ENCODE measurements around the gene CBFA2T2. TPM values are rescaled to one million over a fixed set of nuclear protein-coding genes. Genes with fewer than 3 reads are reported as not detected.
A peak's percentile ranks its signal among the peaks of the same experiment; 100 is the strongest.

CBFA2T2 gene
- polyA plus RNA-seq, 3 donors, result 1.7 to 9.7 (median 4.9) TPM

GRCh38 chr20:33578510-33578909, 88.6 kb downstream of the CBFA2T2 start:
- peaks cover 4% of the 10 kb centered on the region for H3K4me1 Mint-ChIP-seq
- Histone ChIP-seq H3K27me3 (ENCODE audit: control insufficient read depth in 2 of 2, insufficient read depth in 2 of 2, low read length in 2 of 2) (no peaks in the 10 kb centered on the region), H3K27ac (ENCODE audit: low read depth in 1 of 2, low read length in 2 of 2) (no peak overlapping the region), H3K4me2 (replicated peaks; ENCODE audit: extremely low read depth, low read length, poor library complexity, severe bottlenecking) (no peak overlapping the region), H4K20me1 (ENCODE audit: insufficient read depth, low read length) (peaks cover 6% of the 10 kb centered on the region), H3K9me3 (replicated peaks in 1 of 2; ENCODE audit: control insufficient read depth in 1 of 2, insufficient read depth in 1 of 2, low read length in 2 of 2) (no peaks in the 10 kb centered on the region), H3K79me2 (ENCODE audit: insufficient read depth, low read length) (no peaks in the 10 kb centered on the region), H3K9ac (ENCODE audit: insufficient read depth, low read length, poor library complexity, severe bottlenecking) (no peak overlapping the region), H3K4me3 (replicated peaks in 1 of 3; ENCODE audit: low read depth in 2 of 3, low read length in 3 of 3) (no peak overlapping the region), H3K4me1 (ENCODE audit: control insufficient read depth in 1 of 2, insufficient read depth in 2 of 2, low read length in 2 of 2) (no peaks in the 10 kb centered on the region), H2AFZ (ENCODE audit: insufficient read depth, low read depth, low read length, poor library complexity, severe bottlenecking) (no peak overlapping the region), H3K36me3 (replicated peaks in 1 of 2; ENCODE audit: control insufficient read depth in 1 of 2, insufficient read depth in 2 of 2, low read length in 2 of 2) (no peaks in the 10 kb centered on the region)
- 100% methylated on average over 1 of the region's 1 CpG for WGBS (ENCODE audit: insufficient coverage)
- intact Hi-C loops (cut with micrococcal nuclease), result no loop called here
- H3K36me3 Mint-ChIP-seq, result no peaks in the 10 kb centered on the region
- H3K27ac Mint-ChIP-seq, result peak overlapping the region in 1 of 7 donors; percentile 47
- TF ChIP-seq, protein P1, sequence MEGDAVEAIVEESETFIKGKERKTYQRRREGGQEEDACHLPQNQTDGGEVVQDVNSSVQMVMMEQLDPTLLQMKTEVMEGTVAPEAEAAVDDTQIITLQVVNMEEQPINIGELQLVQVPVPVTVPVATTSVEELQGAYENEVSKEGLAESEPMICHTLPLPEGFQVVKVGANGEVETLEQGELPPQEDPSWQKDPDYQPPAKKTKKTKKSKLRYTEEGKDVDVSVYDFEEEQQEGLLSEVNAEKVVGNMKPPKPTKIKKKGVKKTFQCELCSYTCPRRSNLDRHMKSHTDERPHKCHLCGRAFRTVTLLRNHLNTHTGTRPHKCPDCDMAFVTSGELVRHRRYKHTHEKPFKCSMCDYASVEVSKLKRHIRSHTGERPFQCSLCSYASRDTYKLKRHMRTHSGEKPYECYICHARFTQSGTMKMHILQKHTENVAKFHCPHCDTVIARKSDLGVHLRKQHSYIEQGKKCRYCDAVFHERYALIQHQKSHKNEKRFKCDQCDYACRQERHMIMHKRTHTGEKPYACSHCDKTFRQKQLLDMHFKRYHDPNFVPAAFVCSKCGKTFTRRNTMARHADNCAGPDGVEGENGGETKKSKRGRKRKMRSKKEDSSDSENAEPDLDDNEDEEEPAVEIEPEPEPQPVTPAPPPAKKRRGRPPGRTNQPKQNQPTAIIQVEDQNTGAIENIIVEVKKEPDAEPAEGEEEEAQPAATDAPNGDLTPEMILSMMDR (IDR thresholded peaks at IDR 0.05), result no peak
- no peak overlapping the region for H3K4me3 Mint-ChIP-seq
- H3K9me3 Mint-ChIP-seq, result no peaks in the 10 kb centered on the region
- no peaks in the 10 kb centered on the region for H3K27me3 Mint-ChIP-seq (ENCODE audit: low read depth in 3 of 3)
- no peak for DNase-seq

DNA sequence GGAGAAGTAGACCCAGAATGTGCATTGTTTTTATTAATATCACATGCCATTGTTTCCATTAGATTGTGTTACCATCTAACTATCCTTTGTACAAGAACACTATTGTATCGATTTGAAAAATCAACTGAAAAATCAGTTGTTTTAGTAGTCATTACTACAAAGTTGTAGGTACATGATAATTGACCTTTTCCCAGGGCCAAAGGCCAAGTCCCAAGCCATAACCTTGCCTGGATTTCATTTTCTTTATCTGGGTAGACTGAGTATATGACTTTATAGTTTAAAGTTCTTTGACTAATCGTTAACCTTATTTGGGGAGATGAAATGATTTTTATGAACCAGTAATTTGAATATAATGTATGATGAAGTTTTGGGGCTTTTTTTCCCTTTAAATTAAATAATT, 93.2 kb downstream of the CBFA2T2 start:
- no peaks in the 10 kb centered on the region for H3K27me3 ChIP-seq (ENCODE audit: control insufficient read depth in 2 of 2, insufficient read depth in 2 of 2, low read length in 2 of 2)
- no peak overlapping the region for H2AFZ ChIP-seq (ENCODE audit: insufficient read depth, low read depth, low read length, poor library complexity, severe bottlenecking)
- DNase-seq, result no peak
- no peaks in the 10 kb centered on the region for H3K4me1 ChIP-seq (ENCODE audit: control insufficient read depth in 1 of 2, insufficient read depth in 2 of 2, low read length in 2 of 2)
- no peaks in the 10 kb centered on the region for H3K27me3 Mint-ChIP-seq (ENCODE audit: low read depth in 3 of 3)
- H3K9me3 ChIP-seq (replicated peaks in 1 of 2; ENCODE audit: control insufficient read depth in 1 of 2, insufficient read depth in 1 of 2, low read length in 2 of 2), result no peaks in the 10 kb centered on the region
- no peak overlapping the region for H3K27ac ChIP-seq (ENCODE audit: low read depth in 1 of 2, low read length in 2 of 2)
- no peaks in the 10 kb centered on the region for H3K36me3 ChIP-seq (replicated peaks in 1 of 2; ENCODE audit: control insufficient read depth in 1 of 2, insufficient read depth in 2 of 2, low read length in 2 of 2)
- H3K4me1 Mint-ChIP-seq, result no peaks in the 10 kb centered on the region
- intact Hi-C loops (cut with micrococcal nuclease), result no loop called here
- no peak overlapping the region for H3K4me2 ChIP-seq (replicated peaks; ENCODE audit: extremely low read depth, low read length, poor library complexity, severe bottlenecking)
- TF ChIP-seq, protein P1 (IDR thresholded peaks at IDR 0.05), result no peak
- H3K9ac ChIP-seq (ENCODE audit: insufficient read depth, low read length, poor library complexity, severe bottlenecking), result no peak overlapping the region
- no peaks in the 10 kb centered on the region for H3K79me2 ChIP-seq (ENCODE audit: insufficient read depth, low read length)
- H3K4me3 ChIP-seq (replicated peaks in 1 of 3; ENCODE audit: low read depth in 2 of 3, low read length in 3 of 3), result no peak overlapping the region
- no peak overlapping the region for H3K4me3 Mint-ChIP-seq
- H3K9me3 Mint-ChIP-seq, result no peaks in the 10 kb centered on the region
- no CpG with 5 or more reads among the region's 2 CpGs for WGBS (ENCODE audit: insufficient coverage)
- no peaks in the 10 kb centered on the region for H4K20me1 ChIP-seq (ENCODE audit: insufficient read depth, low read length)
- H3K27ac Mint-ChIP-seq, result no peak overlapping the region
- no peaks in the 10 kb centered on the region for H3K36me3 Mint-ChIP-seq

All from CD14-positive monocyte (primary cell).